Measurements from ENCODE around the gene ALDH1A1. TPM values are rescaled to one million over a fixed set of nuclear protein-coding genes. Genes with fewer than 3 reads are reported as not detected.

Gene ALDH1A1
- total RNA-seq, 1 experiment from 2014 or later: 17.7 TPM

DNA sequence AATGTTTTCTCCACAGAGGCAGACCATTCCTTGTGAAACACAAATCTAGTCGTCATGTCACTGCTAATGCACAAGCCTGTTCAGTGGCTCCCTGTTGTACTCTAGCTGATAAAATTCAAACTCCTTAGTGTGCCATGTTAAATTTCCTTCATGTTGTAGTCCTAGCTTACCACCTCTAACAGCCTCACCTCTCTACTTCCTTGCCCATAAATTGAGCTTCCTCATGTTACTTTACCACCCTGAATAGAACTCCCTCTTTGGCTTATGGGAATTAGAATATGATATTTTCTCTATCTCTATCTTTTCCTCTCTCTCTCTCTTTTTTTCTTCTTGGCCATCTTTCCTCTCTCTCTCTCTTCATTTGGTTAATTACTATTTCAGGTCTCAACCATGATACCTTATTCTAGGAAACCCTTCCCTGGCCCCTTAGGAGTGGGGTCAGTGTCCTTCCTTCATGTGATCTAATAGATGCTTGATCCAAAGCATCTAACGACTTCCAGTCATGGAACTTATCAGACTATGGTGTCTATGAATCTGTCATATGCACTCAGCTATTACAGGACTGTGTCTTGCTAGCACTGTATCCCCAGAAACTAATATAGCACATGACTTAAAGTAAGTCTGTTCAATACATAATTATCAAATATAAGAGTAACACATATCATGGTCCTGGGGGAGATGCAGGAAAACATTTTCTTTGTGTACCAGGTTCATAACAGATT lies 31.5 kb upstream of the ALDH1A1 start:
- BruUV-seq (replicated peaks): no TSS peak
- H3K4me3 Mint-ChIP-seq (ENCODE audit: low read depth, unreplicated experiment): no peak overlapping the region
- H3K9me3 Mint-ChIP-seq (ENCODE audit: low read depth, unreplicated experiment): no peaks in the 10 kb centered on the region
- peak overlapping the region; percentile 53 for H3K27ac Mint-ChIP-seq (ENCODE audit: unreplicated experiment)
- peaks cover 39% of the 10 kb centered on the region for H3K4me1 Mint-ChIP-seq (ENCODE audit: low read depth, unreplicated experiment)
- no peak for DNase-seq
- intact Hi-C loops (cut with micrococcal nuclease; ENCODE audit: unreplicated experiment): loop anchor here (5.0 kb wide), 1 partner anchor 38 kb away; no protein-coding TSS in a partner anchor
- TF ChIP-seq, protein P1, sequence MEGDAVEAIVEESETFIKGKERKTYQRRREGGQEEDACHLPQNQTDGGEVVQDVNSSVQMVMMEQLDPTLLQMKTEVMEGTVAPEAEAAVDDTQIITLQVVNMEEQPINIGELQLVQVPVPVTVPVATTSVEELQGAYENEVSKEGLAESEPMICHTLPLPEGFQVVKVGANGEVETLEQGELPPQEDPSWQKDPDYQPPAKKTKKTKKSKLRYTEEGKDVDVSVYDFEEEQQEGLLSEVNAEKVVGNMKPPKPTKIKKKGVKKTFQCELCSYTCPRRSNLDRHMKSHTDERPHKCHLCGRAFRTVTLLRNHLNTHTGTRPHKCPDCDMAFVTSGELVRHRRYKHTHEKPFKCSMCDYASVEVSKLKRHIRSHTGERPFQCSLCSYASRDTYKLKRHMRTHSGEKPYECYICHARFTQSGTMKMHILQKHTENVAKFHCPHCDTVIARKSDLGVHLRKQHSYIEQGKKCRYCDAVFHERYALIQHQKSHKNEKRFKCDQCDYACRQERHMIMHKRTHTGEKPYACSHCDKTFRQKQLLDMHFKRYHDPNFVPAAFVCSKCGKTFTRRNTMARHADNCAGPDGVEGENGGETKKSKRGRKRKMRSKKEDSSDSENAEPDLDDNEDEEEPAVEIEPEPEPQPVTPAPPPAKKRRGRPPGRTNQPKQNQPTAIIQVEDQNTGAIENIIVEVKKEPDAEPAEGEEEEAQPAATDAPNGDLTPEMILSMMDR (IDR thresholded peaks at IDR 0.05; ENCODE audit: unreplicated experiment): no peak
- H3K36me3 Mint-ChIP-seq (ENCODE audit: insufficient read depth, unreplicated experiment): no peaks in the 10 kb centered on the region
- H3K27me3 Mint-ChIP-seq (ENCODE audit: unreplicated experiment): no peaks in the 10 kb centered on the region
- CTCF ChIA-PET: interaction anchor here (1.1 kb wide), 1 partner anchor 127 kb away, joined by 3 read pairs; no protein-coding TSS in a partner anchor

DNA sequence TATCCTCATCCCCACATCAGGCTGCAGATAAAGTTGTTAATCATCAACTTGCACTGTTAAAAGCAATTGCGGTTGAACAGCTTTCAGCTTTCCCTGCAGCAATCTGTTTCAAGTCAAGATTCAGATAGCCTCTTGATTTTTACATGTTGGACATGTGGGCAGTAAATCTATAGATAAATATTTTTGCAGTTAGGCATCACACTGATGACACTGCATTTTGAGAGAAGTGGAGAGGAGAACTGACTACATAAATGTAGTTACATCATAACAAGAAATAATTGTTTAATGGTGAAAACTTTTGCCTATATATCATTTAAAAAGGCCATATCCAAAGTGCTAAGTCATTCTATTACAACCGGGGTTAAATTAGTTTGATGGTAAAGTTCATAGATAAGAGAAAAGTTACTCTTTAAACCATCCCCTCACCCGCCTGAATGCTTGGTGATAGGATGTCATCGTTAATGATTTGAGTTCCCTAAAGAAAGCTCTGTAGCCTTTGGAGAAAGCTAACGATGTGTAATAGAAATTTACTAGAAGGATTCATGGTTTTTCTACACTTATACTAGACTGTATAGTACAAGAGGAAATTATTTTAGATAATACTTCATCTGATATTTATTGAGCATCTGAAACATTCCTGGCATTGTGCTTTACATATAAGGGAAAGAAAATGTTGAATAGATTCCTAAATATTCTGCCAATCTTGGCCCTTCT lies 30.8 kb upstream of the ALDH1A1 start:
- TF ChIP-seq, protein P1 (IDR thresholded peaks at IDR 0.05; ENCODE audit: unreplicated experiment): no peak
- DNase-seq: no peak
- Mint-ChIP-seq H3K27me3 (ENCODE audit: unreplicated experiment) (no peaks in the 10 kb centered on the region), H3K4me1 (ENCODE audit: low read depth, unreplicated experiment) (peaks cover 39% of the 10 kb centered on the region), H3K9me3 (ENCODE audit: low read depth, unreplicated experiment) (no peaks in the 10 kb centered on the region), H3K36me3 (ENCODE audit: insufficient read depth, unreplicated experiment) (no peaks in the 10 kb centered on the region), H3K27ac (ENCODE audit: unreplicated experiment) (peak overlapping the region; percentile 52), H3K4me3 (ENCODE audit: low read depth, unreplicated experiment) (no peak overlapping the region)
- BruUV-seq (replicated peaks): no TSS peak
- CTCF ChIA-PET: interaction anchor here (1.1 kb wide), 1 partner anchor 126 kb away, joined by 3 read pairs; no protein-coding TSS in a partner anchor
- intact Hi-C loops (cut with micrococcal nuclease; ENCODE audit: unreplicated experiment): loop anchor here (5.0 kb wide), 1 partner anchor 39 kb away; no protein-coding TSS in a partner anchor

DNA sequence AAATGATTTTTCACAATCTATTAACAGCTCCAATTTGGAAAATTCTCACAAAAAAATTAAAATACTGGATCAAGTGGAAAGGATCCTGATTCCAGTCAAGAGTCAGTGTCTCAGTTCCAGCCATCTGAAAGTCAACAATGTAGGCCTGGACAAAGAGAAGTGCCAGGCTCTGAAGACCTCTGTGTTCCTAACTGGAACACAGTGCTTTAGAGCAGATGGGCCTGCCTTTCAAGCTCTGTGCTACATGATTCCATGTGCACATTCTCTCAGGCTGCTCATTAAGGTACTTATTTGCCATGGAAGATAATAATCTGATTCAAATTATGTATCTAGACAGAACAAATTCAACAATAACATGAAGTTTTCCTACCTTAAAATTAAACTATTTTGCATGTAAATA lies 30.2 kb upstream of the ALDH1A1 start:
- Mint-ChIP-seq H3K4me1 (ENCODE audit: low read depth, unreplicated experiment) (peaks cover 45% of the 10 kb centered on the region), H3K27me3 (ENCODE audit: unreplicated experiment) (no peaks in the 10 kb centered on the region), H3K27ac (ENCODE audit: unreplicated experiment) (no peak overlapping the region), H3K4me3 (ENCODE audit: low read depth, unreplicated experiment) (no peak overlapping the region), H3K9me3 (ENCODE audit: low read depth, unreplicated experiment) (no peaks in the 10 kb centered on the region), H3K36me3 (ENCODE audit: insufficient read depth, unreplicated experiment) (no peaks in the 10 kb centered on the region)
- CTCF ChIA-PET: interaction anchor here (1.1 kb wide), 1 partner anchor 126 kb away, joined by 3 read pairs; no protein-coding TSS in a partner anchor
- intact Hi-C loops (cut with micrococcal nuclease; ENCODE audit: unreplicated experiment): loop anchor here (5.0 kb wide), 1 partner anchor 39 kb away; no protein-coding TSS in a partner anchor
- no TSS peak for BruUV-seq (replicated peaks)
- DNase-seq: no peak
- TF ChIP-seq, protein P1 (IDR thresholded peaks at IDR 0.05; ENCODE audit: unreplicated experiment): no peak

DNA sequence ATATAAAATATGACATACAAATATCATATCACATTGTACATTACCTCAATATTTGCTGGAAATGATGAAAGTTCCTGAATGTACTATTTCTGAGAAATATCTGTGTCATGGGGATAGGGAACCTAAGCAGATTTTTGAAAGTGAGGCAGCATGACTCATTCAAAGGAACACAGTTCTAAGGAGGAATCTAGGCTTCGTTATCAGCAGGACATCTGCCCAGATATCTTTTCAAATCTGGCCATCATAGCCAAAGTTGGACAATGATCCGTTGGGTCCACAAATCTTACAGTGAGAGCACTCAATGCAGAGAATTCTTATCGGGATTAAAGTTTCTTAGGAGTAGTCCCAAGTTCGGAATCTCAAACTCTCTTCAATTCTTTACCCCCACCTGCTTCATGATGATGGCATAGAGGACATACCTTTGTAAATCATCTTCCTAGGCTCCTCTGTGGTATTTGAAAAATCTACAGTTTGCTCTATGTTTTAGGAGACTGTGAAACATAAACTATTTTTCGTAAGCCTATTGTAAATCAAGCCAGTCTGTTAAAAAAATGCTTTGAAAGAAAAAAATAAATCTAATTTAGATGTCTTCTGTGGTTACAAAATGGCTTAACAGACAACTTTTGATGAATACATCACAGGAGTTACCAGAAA lies 29.4 kb upstream of the ALDH1A1 start:
- H3K27ac Mint-ChIP-seq (ENCODE audit: unreplicated experiment): no peak overlapping the region
- H3K36me3 Mint-ChIP-seq (ENCODE audit: insufficient read depth, unreplicated experiment): no peaks in the 10 kb centered on the region
- CTCF ChIA-PET: no interaction called here
- no peaks in the 10 kb centered on the region for H3K9me3 Mint-ChIP-seq (ENCODE audit: low read depth, unreplicated experiment)
- no TSS peak for BruUV-seq (replicated peaks)
- peaks cover 48% of the 10 kb centered on the region for H3K4me1 Mint-ChIP-seq (ENCODE audit: low read depth, unreplicated experiment)
- H3K27me3 Mint-ChIP-seq (ENCODE audit: unreplicated experiment): no peaks in the 10 kb centered on the region
- no peak for DNase-seq
- H3K4me3 Mint-ChIP-seq (ENCODE audit: low read depth, unreplicated experiment): no peak overlapping the region
- intact Hi-C loops (cut with micrococcal nuclease; ENCODE audit: unreplicated experiment): loop anchor here (5.0 kb wide), 1 partner anchor 40 kb away; no protein-coding TSS in a partner anchor
- TF ChIP-seq, protein P1 (IDR thresholded peaks at IDR 0.05; ENCODE audit: unreplicated experiment): no peak
